ENCODE measurements around the gene ACLY. TPM values are rescaled to one million over a fixed set of nuclear protein-coding genes. Genes with fewer than 3 reads are reported as not detected.

Gene ACLY
- total and polyA plus RNA-seq, 12 donors, result 12.1 to 42.2 (median 25.2) TPM

DNA sequence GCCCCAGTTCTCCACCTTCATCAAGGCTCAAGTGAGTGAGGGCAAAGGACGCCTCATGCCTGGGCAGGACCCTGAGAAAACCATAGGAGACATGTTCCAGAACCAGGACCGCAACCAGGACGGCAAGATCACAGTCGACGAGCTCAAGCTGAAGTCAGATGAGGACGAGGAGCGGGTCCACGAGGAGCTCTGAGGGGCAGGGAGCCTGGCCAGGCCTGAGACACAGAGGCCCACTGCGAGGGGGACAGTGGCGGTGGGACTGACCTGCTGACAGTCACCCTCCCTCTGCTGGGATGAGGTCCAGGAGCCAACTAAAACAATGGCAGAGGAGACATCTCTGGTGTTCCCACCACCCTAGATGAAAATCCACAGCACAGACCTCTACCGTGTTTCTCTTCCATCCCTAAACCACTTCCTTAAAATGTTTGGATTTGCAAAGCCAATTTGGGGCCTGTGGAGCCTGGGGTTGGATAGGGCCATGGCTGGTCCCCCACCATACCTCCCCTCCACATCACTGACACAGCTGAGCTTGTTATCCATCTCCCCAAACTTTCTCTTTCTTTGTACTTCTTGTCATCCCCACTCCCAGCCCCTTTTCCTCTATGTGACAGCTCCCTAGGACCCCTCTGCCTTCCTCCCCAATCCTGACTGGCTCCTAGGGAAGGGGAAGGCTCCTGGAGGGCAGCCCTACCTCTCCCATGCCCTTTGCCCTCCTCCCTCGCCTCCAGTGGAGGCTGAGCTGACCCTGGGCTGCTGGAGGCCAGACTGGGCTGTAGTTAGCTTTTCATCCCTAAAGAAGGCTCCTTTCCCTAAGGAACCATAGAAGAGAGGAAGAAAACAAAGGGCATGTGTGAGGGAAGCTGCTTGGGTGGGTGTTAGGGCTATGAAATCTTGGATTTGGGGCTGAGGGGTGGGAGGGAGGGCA is 96.3 kb downstream of the ACLY start:
- Histone ChIP-seq H3K4me1 (no peaks in the 10 kb centered on the region), H3K27me3 (no peaks in the 10 kb centered on the region), H3K36me3 (peaks cover 0 to 43% (median 7%) of the 10 kb centered on the region in 9 donors), H3K4me3 (no peak overlapping the region), H3K27ac (no peak overlapping the region), H3K9me3 (no peaks in the 10 kb centered on the region)
- TF ChIP-seq, protein P1, sequence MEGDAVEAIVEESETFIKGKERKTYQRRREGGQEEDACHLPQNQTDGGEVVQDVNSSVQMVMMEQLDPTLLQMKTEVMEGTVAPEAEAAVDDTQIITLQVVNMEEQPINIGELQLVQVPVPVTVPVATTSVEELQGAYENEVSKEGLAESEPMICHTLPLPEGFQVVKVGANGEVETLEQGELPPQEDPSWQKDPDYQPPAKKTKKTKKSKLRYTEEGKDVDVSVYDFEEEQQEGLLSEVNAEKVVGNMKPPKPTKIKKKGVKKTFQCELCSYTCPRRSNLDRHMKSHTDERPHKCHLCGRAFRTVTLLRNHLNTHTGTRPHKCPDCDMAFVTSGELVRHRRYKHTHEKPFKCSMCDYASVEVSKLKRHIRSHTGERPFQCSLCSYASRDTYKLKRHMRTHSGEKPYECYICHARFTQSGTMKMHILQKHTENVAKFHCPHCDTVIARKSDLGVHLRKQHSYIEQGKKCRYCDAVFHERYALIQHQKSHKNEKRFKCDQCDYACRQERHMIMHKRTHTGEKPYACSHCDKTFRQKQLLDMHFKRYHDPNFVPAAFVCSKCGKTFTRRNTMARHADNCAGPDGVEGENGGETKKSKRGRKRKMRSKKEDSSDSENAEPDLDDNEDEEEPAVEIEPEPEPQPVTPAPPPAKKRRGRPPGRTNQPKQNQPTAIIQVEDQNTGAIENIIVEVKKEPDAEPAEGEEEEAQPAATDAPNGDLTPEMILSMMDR (IDR thresholded peaks at IDR 0.05), result no peak
- DNase-seq, result no peak
- 79 to 83% methylated on average over 12 of the region's 12 CpGs for WGBS, 2 donors
- intact Hi-C loops (cut with DNase I), result no loop called here
- no peak for ATAC-seq

- no peaks in the 10 kb centered on the region for H3K4me1 ChIP-seq
- no peaks in the 10 kb centered on the region for H3K27me3 ChIP-seq
- intact Hi-C loops (cut with DNase I), result no loop called here
- DNase-seq, result no peak
- ATAC-seq, result no peak
- TF ChIP-seq, protein P1 (IDR thresholded peaks at IDR 0.05), result no peak
- WGBS, 2 donors, result 87 to 90% methylated on average over 14 of the region's 14 CpGs
- H3K9me3 ChIP-seq, result no peaks in the 10 kb centered on the region
- no peak overlapping the region for H3K4me3 ChIP-seq
- no peak overlapping the region for H3K27ac ChIP-seq
- H3K36me3 ChIP-seq, result peaks cover 0 to 36% (median under 1%) of the 10 kb centered on the region in 9 donors
These were observed 97.0 kb downstream of the ACLY start for GRCh38 chr17:41821776-41822175.

- ATAC-seq (no peak), DNase-seq (no peak)
- Histone ChIP-seq H3K4me3 (no peak overlapping the region), H3K27ac (no peak overlapping the region), H3K36me3 (peaks cover 0 to 8% (median 0%) of the 10 kb centered on the region in 9 donors), H3K9me3 (no peaks in the 10 kb centered on the region), H3K4me1 (peaks cover 0 to 7% (median 2%) of the 10 kb centered on the region in 9 donors), H3K27me3 (peaks cover 0 to 1% (median 0%) of the 10 kb centered on the region in 7 donors)
- intact Hi-C loops (cut with DNase I), result no loop called here
- 97 to 98% methylated on average over 20 of the region's 20 CpGs for WGBS, 2 donors
- TF ChIP-seq, protein P1 (IDR thresholded peaks at IDR 0.05), result no peak
These were observed 100.7 kb downstream of the ACLY start for GRCh38 chr17:41818024-41818423.

Other genes starting within 250 kb of the ACLY start
- gene EIF1, start 230.1 kb downstream of the ACLY start, total RNA-seq, result 1,000 to 10,000 TPM; 1,115 to 1,330 (median 1,284) TPM
- 1,000 to 10,000 TPM in 1 of 2 donors, 100 to 1,000 TPM in 1; 551 to 1,123 TPM for gene EIF1, start 230.1 kb downstream of the ACLY start, polyA plus RNA-seq
- gene GAST, start 206.6 kb downstream of the ACLY start, total RNA-seq, result not detected
- gene GAST, start 206.6 kb downstream of the ACLY start, polyA plus RNA-seq, result not detected
- under 1 TPM in 1 of 10 donors, not detected in 9; 0.18 TPM for gene HAP1, start 184.3 kb downstream of the ACLY start, total RNA-seq
- under 1 TPM in 1 of 2 donors, not detected in 1; 0.03 TPM for gene HAP1, start 184.3 kb downstream of the ACLY start, polyA plus RNA-seq
- gene JUP, start 132.2 kb downstream of the ACLY start, total RNA-seq, result 100 to 1,000 TPM; 113 to 217 (median 156) TPM
- gene JUP, start 132.2 kb downstream of the ACLY start, polyA plus RNA-seq, result 10 to 100 TPM; 80.2 to 95.8 TPM
- 1 to 10 TPM; 2.0 to 7.5 (median 3.8) TPM for gene P3H4, start 107.0 kb downstream of the ACLY start, total RNA-seq
- 1 to 10 TPM; 5.6 to 7.3 TPM for gene P3H4, start 107.0 kb downstream of the ACLY start, polyA plus RNA-seq
- gene FKBP10, start 105.9 kb downstream of the ACLY start, total RNA-seq, result 10 to 100 TPM in 4 of 10 donors, 1 to 10 TPM in 6; 4.8 to 31.8 (median 8.7) TPM
- gene FKBP10, start 105.9 kb downstream of the ACLY start, polyA plus RNA-seq, result 10 to 100 TPM; 27.8 to 29.3 TPM
- gene NT5C3B, start 82.7 kb downstream of the ACLY start, total RNA-seq, result 10 to 100 TPM; 14.5 to 25.0 (median 20.5) TPM
- 10 to 100 TPM; 42.1 to 48.5 TPM for gene NT5C3B, start 82.7 kb downstream of the ACLY start, polyA plus RNA-seq
- gene KLHL10, start 81.1 kb downstream of the ACLY start, total RNA-seq, result under 1 TPM in 4 of 10 donors, not detected in 6; 0.12 to 0.25 (median 0.18) TPM
- gene KLHL10, start 81.1 kb downstream of the ACLY start, polyA plus RNA-seq, result under 1 TPM in 1 of 2 donors, not detected in 1; 0.01 TPM
- 1 to 10 TPM; 2.1 to 4.9 (median 3.6) TPM for gene KLHL11, start 53.5 kb downstream of the ACLY start, total RNA-seq
- gene KLHL11, start 53.5 kb downstream of the ACLY start, polyA plus RNA-seq, result 1 to 10 TPM; 1.4 TPM
- gene ODAD4, start 11.7 kb upstream of the ACLY start, total RNA-seq, result 1 to 10 TPM in 3 of 10 donors, under 1 TPM in 7; 0.23 to 1.6 (median 0.63) TPM
- gene ODAD4, start 11.7 kb upstream of the ACLY start, polyA plus RNA-seq, result 1 to 10 TPM; 1.2 to 1.5 TPM
- gene CNP, start 47.8 kb upstream of the ACLY start, total RNA-seq, result 10 to 100 TPM; 19.4 to 42.7 (median 26.2) TPM
- 10 to 100 TPM; 17.2 to 25.6 TPM for gene CNP, start 47.8 kb upstream of the ACLY start, polyA plus RNA-seq
- gene DNAJC7, start 98.5 kb upstream of the ACLY start, total RNA-seq, result 10 to 100 TPM; 68.8 to 90.0 (median 80.5) TPM
- gene DNAJC7, start 98.5 kb upstream of the ACLY start, polyA plus RNA-seq, result 100 to 1,000 TPM in 1 of 2 donors, 10 to 100 TPM in 1; 93.7 to 121 TPM
- 10 to 100 TPM; 50.1 to 64.1 (median 57.2) TPM for gene NKIRAS2, start 101.1 kb upstream of the ACLY start, total RNA-seq
- 10 to 100 TPM; 51.4 to 61.2 TPM for gene NKIRAS2, start 101.1 kb upstream of the ACLY start, polyA plus RNA-seq
- gene C17orf113, start 131.7 kb upstream of the ACLY start, total RNA-seq, result 1 to 10 TPM in 3 of 10 donors, under 1 TPM in 7; 0.46 to 1.2 (median 0.88) TPM
- 1 to 10 TPM in 1 of 2 donors, under 1 TPM in 1; 0.26 to 1.2 TPM for gene C17orf113, start 131.7 kb upstream of the ACLY start, polyA plus RNA-seq
- gene ZNF385C, start 179.5 kb upstream of the ACLY start, total RNA-seq, result under 1 TPM in 9 of 10 donors, not detected in 1; 0.16 to 0.56 (median 0.24) TPM
- gene ZNF385C, start 179.5 kb upstream of the ACLY start, polyA plus RNA-seq, result under 1 TPM; 0.09 to 0.29 TPM
- 1 to 10 TPM; 2.2 to 8.4 (median 4.0) TPM for gene DHX58, start 193.8 kb upstream of the ACLY start, total RNA-seq
- gene DHX58, start 193.8 kb upstream of the ACLY start, polyA plus RNA-seq, result 10 to 100 TPM in 1 of 2 donors, 1 to 10 TPM in 1; 3.4 to 16.9 TPM
- 10 to 100 TPM in 9 of 10 donors, 1 to 10 TPM in 1; 9.3 to 29.7 (median 13.3) TPM for gene KAT2A, start 202.4 kb upstream of the ACLY start, total RNA-seq
- 100 to 1,000 TPM in 1 of 2 donors, 10 to 100 TPM in 1; 20.6 to 118 TPM for gene KAT2A, start 202.4 kb upstream of the ACLY start, polyA plus RNA-seq
- under 1 TPM in 1 of 10 donors, not detected in 9; 0.23 TPM for gene HSPB9, start 203.9 kb upstream of the ACLY start, total RNA-seq
- gene HSPB9, start 203.9 kb upstream of the ACLY start, polyA plus RNA-seq, result under 1 TPM; 0.01 to 0.29 TPM
- gene RAB5C, start 236.0 kb upstream of the ACLY start, total RNA-seq, result 10 to 100 TPM; 24.6 to 64.4 (median 35.3) TPM
- gene RAB5C, start 236.0 kb upstream of the ACLY start, polyA plus RNA-seq, result 10 to 100 TPM; 33.3 to 76.5 TPM

All from heart right ventricle (tissue), 16 donors.